Psoas muscle (tissue), 8 donors: Measurements from ENCODE around the gene FAM50A. TPM values are rescaled to one million over a fixed set of nuclear protein-coding genes. Genes with fewer than 3 reads are reported as not detected.
A peak's percentile ranks its signal among the peaks of the same experiment; 100 is the strongest.

Experiments
- ATAC-seq, 4 donors: fragments of 200-7000 bp; cut with Tn5 transposase; one replicate each; pipeline ENCODE4 v1.9.1; 2020; ENCODE audit warnings: moderate library complexity in 3 of 4, mild to moderate bottlenecking in 2 of 4
- DNase-seq, 2 donors: peaks; one replicate each; pipeline ENCODE4 v3.0.0-alpha.2; 2020
- H3K27ac ChIP-seq: fragments of 200-600 bp; one replicate; pipeline ENCODE4 v1.8.0; 2022
- H3K27me3 ChIP-seq, 3 donors: fragments of 200-600 bp in 1 of 3; one replicate each; pipeline versions ENCODE4 v1.6.1 to v1.8.0; 2013 to 2022; ENCODE audit warnings: low read length in 2 of 3, mild to moderate bottlenecking in 2 of 3, moderate library complexity in 1 of 3; ENCODE audit not compliant: insufficient read depth in 3 of 3
- H3K36me3 ChIP-seq, 2 donors: fragments of 200-600 bp in 1 of 2; one replicate each; pipeline versions ENCODE4 v1.6.1 to v1.8.0; 2013 to 2022; ENCODE audit warnings: low read depth in 1 of 2, mild to moderate bottlenecking in 1 of 2, moderate library complexity in 1 of 2; ENCODE audit not compliant: insufficient read depth in 1 of 2
- H3K4me1 ChIP-seq: fragments of 200-600 bp; one replicate; pipeline ENCODE4 v1.8.0; 2022
- H3K4me3 ChIP-seq: fragments of 200-600 bp; one replicate; pipeline ENCODE4 v1.8.0; 2022; ENCODE audit warnings: mild to moderate bottlenecking
- H3K9me3 ChIP-seq: fragments of 200-600 bp; one replicate; pipeline ENCODE4 v1.8.0; 2022
- CTCF ChIP-seq: fragments of 200-600 bp; IDR thresholded peaks from one replicate; pipeline ENCODE4 v1.8.0; 2022; ENCODE audit warnings: antibody characterized with exemption
- whole genome bisulfite sequencing, 3 donors: extraction: QIAGEN DNeasy Blood & Tissue Kit; methylation state at CpG; one replicate each; pipeline versions ENCODE4 v1.1.6 to v1.1.7; 2013; 5-methylcytosine and 5-hydroxymethylcytosine counted together
- intact Hi-C, 2 donors: fragments of 100-400 bp; cut with DNase I; formaldehyde crosslinking; loops; one replicate each; pipeline versions ENCODE4 v1.11.0 to v1.14.2; 2022
- polyA plus RNA-seq, 3 donors: library from polyadenylated mRNA; stranded (reverse); fragments of 200-250 nt; gene quantifications; one replicate each; pipeline ENCODE4 v1.2.3, GENCODE V29; 2013
- total RNA-seq, 4 donors: library from RNA; stranded (reverse); fragmentation: NEBNext Ultra II Directional in 2 of 4; extraction: Animal tissue kit (Norgen Biotek cat#: 25700) in 2 of 4; gene quantifications; one replicate each; pipeline versions ENCODE4 v1.2.1 to v1.2.4, GENCODE V29; 2021 to 2023
- donor health status: healthy with polysubstance abuse.
- donor health status: DM: no; HTN: no; CAD: no; lungs with moderate emphysema.
- donor health status: Bipolar disorder and iron deficiency.
- donor health status: healthy.
- donor health status: DM: yes; HTN: yes; CAD: no.
- donor health status: DM: no; HTN: no; CAD: no.
- donor health status: DM: no; HTN: no; CAD: no.
- donor health status: DM: yes; HTN: yes; CAD: no.

FAM50A gene
- total and polyA plus RNA-seq, 7 donors, result 48.6 to 117 (median 59.6) TPM

GRCh38 chrX:154441564-154441963 is 2.4 kb upstream of the FAM50A start:
- ATAC-seq, result no peak
- Histone ChIP-seq H3K36me3 (peaks cover 2 to 32% of the 10 kb centered on the region in 2 donors), H3K4me1 (peaks cover 10% of the 10 kb centered on the region), H3K27ac (no peak overlapping the region), H3K27me3 (no peaks in the 10 kb centered on the region), H3K9me3 (no peaks in the 10 kb centered on the region), H3K4me3 (no peak overlapping the region)
- intact Hi-C loops, result no loop called here
- WGBS, 3 donors, result 86 to 88% (median 88%) methylated on average over 9 to 11 of the region's 11 CpGs
- no peak for DNase-seq
- no peak for TF ChIP-seq CTCF

- intact Hi-C loops, result no loop called here
- WGBS, 3 donors, result 79 to 81% (median 81%) methylated on average over 21 of the region's 21 CpGs
Measured at GRCh38 chrX:154441984-154442707, 1.8 kb upstream of the FAM50A start.

GRCh38 chrX:154443479-154443910 is 446 bp upstream of the FAM50A start:
- Histone ChIP-seq H3K27ac (peak overlapping the region; percentile 86), H3K4me1 (peaks cover 10% of the 10 kb centered on the region), H3K9me3 (no peaks in the 10 kb centered on the region), H3K36me3 (peaks cover 2 to 51% of the 10 kb centered on the region in 2 donors), H3K27me3 (no peaks in the 10 kb centered on the region), H3K4me3 (peak overlapping the region; percentile 69)
- intact Hi-C loops, result no loop called here
- ATAC-seq (peak; percentile 14 to 38 (median 18)), DNase-seq (no peak)
- 10 to 30% (median 18%) methylated on average over 8 to 10 of the region's 10 CpGs for WGBS, 3 donors
- TF ChIP-seq CTCF, result no peak

More at GRCh38 chrX:154441984-154442707, 1.8 kb upstream of the FAM50A start:
- DNase-seq (no peak), ATAC-seq (no peak)
- H3K27me3 ChIP-seq, result no peaks in the 10 kb centered on the region
- H3K36me3 ChIP-seq, result peaks cover 2 to 38% of the 10 kb centered on the region in 2 donors
- H3K4me1 ChIP-seq, result peaks cover 10% of the 10 kb centered on the region
- no peak for TF ChIP-seq CTCF
- no peak overlapping the region for H3K27ac ChIP-seq
- H3K4me3 ChIP-seq, result no peak overlapping the region
- no peaks in the 10 kb centered on the region for H3K9me3 ChIP-seq

- no peak for TF ChIP-seq CTCF
- H3K36me3 ChIP-seq, result peaks cover 4 to 64% of the 10 kb centered on the region in 2 donors
- H3K27ac ChIP-seq, result peak overlapping the region; percentile 86
- no peaks in the 10 kb centered on the region for H3K27me3 ChIP-seq
- H3K9me3 ChIP-seq, result no peaks in the 10 kb centered on the region
- DNase-seq (no peak), ATAC-seq (no peak)
- WGBS, 3 donors, result 39 to 57% (median 56%) methylated on average over 11 to 13 of the region's 13 CpGs
- H3K4me1 ChIP-seq, result peaks cover 10% of the 10 kb centered on the region
- intact Hi-C loops, result no loop called here
- H3K4me3 ChIP-seq, result peak overlapping the region; percentile 69
Measured at GRCh38 chrX:154444755-154445246, 860 bp downstream of the FAM50A start.
